OCI-LY7 (cell line): ENCODE data around the gene IQGAP2. TPM values are rescaled to one million over a fixed set of nuclear protein-coding genes. Genes with fewer than 3 reads are reported as not detected.

Source experiments
- BruUV-seq: library from RNA; stranded (reverse); fragments of 400-500 nt; replicated peaks from 2 replicates; lab custom pipeline; 2021; lab: Mats Ljungman, UMichigan
- CTCF ChIA-PET: fragments of 300-600 bp; sonication (Branson Sonifier 250); formaldehyde crosslinking; loops from one replicate; lab custom pipeline; 2022; ENCODE audit warnings: antibody characterized with exemption; ENCODE audit not compliant: unreplicated experiment; lab: Charles Lee
- POLR2A ChIA-PET: fragments of 300-600 bp; sonication (Branson Sonifier 250); formaldehyde crosslinking; loops from one replicate; lab custom pipeline; 2022; ENCODE audit warnings: antibody characterized with exemption; lab: Charles Lee
- DNase-seq: peaks from one replicate; pipeline ENCODE4 v3.0.0-alpha.2; 2015; ENCODE audit warnings: low spot score
- H2AFZ ChIP-seq: fragments of 200-600 bp; sonication (generic), shearing (Covaris generic); 2 replicates; pipeline ENCODE4 v1.6.1; 2014; ENCODE audit warnings: mild to moderate bottlenecking, antibody characterized with exemption, low read length, moderate library complexity
- H3K27ac ChIP-seq: fragments of 200-600 bp; sonication (generic); 2 replicates; pipeline ENCODE4 v1.5.1; 2014; ENCODE audit warnings: mixed run types, low read depth, mild to moderate bottlenecking, moderate library complexity, low read length, inconsistent platforms; ENCODE audit not compliant: poor library complexity, severe bottlenecking
- H3K36me3 ChIP-seq: fragments of 200-600 bp; sonication (generic); 2 replicates; pipeline ENCODE4 v1.6.1; 2014; ENCODE audit warnings: mild to moderate bottlenecking, antibody characterized with exemption, low read length, moderate library complexity, mixed read lengths; ENCODE audit not compliant: insufficient read depth
- H3K4me1 ChIP-seq: fragments of 200-600 bp; sonication (generic); 2 replicates; pipeline ENCODE4 v1.5.1; 2014; ENCODE audit warnings: mild to moderate bottlenecking, low read length; ENCODE audit not compliant: insufficient read depth, poor library complexity, severe bottlenecking
- H3K4me2 ChIP-seq: fragments of 200-600 bp; sonication (generic); 2 replicates; pipeline ENCODE4 v1.6.1; 2014; ENCODE audit warnings: mild to moderate bottlenecking, low read length
- H3K4me3 ChIP-seq: fragments of 200-600 bp; sonication (generic); 2 replicates; pipeline ENCODE4 v1.5.1; 2014; ENCODE audit warnings: mild to moderate bottlenecking, low read depth, low read length; ENCODE audit not compliant: poor library complexity, severe bottlenecking
- H3K79me2 ChIP-seq: fragments of 200-600 bp; sonication (generic); 2 replicates; pipeline ENCODE4 v1.6.1; 2016; ENCODE audit warnings: low read depth, mild to moderate bottlenecking, low read length, moderate library complexity, mixed read lengths; ENCODE audit not compliant: insufficient read depth
- H3K9me2 ChIP-seq: fragments of 200-600 bp; sonication (generic); 2 replicates; pipeline ENCODE4 v1.6.1; 2016; ENCODE audit warnings: mild to moderate bottlenecking, low read length, mixed read lengths; ENCODE audit not compliant: insufficient read depth
- H3K9me3 ChIP-seq: fragments of 200-600 bp; sonication (generic); 2 replicates; pipeline ENCODE4 v1.6.1; 2014; ENCODE audit warnings: mild to moderate bottlenecking, mixed run types, low read length, mixed read lengths
- H4K20me1 ChIP-seq: fragments of 200-600 bp; sonication (generic); 2 replicates; pipeline ENCODE4 v1.6.1; 2014; ENCODE audit warnings: mild to moderate bottlenecking, antibody characterized with exemption, low read length, moderate library complexity, mixed read lengths; ENCODE audit not compliant: insufficient read depth
- EZH2phosphoT487 ChIP-seq: fragments of 200-600 bp; sonication (generic); IDR thresholded peaks from 2 replicates; pipeline ENCODE4 v1.6.1; 2018; ENCODE audit warnings: low read depth, borderline replicate concordance, mild to moderate bottlenecking, mixed run types, antibody characterized with exemption, low read length, moderate library complexity, mixed read lengths
- intact Hi-C: fragments of 100-400 bp; cut with micrococcal nuclease; formaldehyde crosslinking; loops from one replicate; pipeline ENCODE4 v1.10.0; 2022; ENCODE audit not compliant: unreplicated experiment
- total RNA-seq, 2 experiments: library from RNA; depleted of rRNA in 1 of 2; stranded (reverse); fragments of >200 nt in 1 of 2; shearing (Covaris generic) in 1 of 2; gene quantifications; 2 replicates each; pipeline ENCODE4 v1.2.3, GENCODE V29; 2014 to 2022
- TF ChIP-seq, protein P1 (sequence below): fragments of 200-600 bp; sonication (generic); conservative IDR thresholded peaks from 2 replicates; pipeline ENCODE4 v1.5.1; 2014; ENCODE audit warnings: mild to moderate bottlenecking, antibody characterized with exemption, low read length, moderate library complexity, mixed read lengths

The IQGAP2 gene
- total RNA-seq, 2 experiments from 2014 or later = 30.0 to 50.2 TPM

DNA sequence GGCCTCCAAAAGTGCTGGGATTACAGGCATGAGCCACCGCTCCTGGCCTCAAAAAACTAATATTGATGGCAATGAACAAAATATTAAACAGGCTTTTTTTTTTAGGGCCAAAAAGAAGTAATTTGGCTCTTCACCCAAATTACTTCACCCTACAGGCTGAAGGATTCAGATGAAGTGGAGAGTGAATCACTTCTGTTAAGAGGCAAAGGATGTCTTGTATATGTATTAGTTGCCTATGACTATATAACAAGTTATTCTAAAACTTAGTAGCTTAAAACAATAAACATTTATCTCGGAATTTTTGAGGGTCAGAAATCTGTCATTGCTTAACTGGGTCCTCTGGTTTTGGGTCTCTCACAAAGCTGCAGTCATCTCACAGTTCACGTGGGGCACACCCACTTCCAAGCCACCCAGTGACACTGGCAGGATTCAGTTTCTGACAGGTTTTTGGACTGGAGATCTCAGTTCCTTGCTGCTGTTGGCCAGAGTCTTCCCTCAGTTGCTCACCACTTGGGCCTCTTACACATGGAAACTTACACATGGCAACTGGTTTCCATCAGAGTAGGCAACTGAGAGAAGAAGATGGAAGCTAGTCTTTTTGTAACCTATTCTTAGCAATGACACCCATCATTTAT, 66.7 kb downstream of the IQGAP2 start:
- peaks cover 16% of the 10 kb centered on the region for H3K4me1 ChIP-seq
- no peaks in the 10 kb centered on the region for H4K20me1 ChIP-seq
- H2AFZ ChIP-seq = no peak overlapping the region
- H3K27ac ChIP-seq = no peak overlapping the region
- no TSS peak for BruUV-seq
- H3K4me3 ChIP-seq = no peak overlapping the region
- CTCF ChIA-PET = no interaction called here
- no peak overlapping the region for H3K4me2 ChIP-seq
- no peaks in the 10 kb centered on the region for H3K9me2 ChIP-seq
- no peak for DNase-seq
- peaks cover 9% of the 10 kb centered on the region; the same call in 1 of the 2 replicates for H3K36me3 ChIP-seq
- no peaks in the 10 kb centered on the region for H3K9me3 ChIP-seq
- intact Hi-C loops = loop anchor here (5.0 kb wide), 1 partner anchor 37 kb away; no protein-coding TSS in a partner anchor
- TF ChIP-seq, protein P1, sequence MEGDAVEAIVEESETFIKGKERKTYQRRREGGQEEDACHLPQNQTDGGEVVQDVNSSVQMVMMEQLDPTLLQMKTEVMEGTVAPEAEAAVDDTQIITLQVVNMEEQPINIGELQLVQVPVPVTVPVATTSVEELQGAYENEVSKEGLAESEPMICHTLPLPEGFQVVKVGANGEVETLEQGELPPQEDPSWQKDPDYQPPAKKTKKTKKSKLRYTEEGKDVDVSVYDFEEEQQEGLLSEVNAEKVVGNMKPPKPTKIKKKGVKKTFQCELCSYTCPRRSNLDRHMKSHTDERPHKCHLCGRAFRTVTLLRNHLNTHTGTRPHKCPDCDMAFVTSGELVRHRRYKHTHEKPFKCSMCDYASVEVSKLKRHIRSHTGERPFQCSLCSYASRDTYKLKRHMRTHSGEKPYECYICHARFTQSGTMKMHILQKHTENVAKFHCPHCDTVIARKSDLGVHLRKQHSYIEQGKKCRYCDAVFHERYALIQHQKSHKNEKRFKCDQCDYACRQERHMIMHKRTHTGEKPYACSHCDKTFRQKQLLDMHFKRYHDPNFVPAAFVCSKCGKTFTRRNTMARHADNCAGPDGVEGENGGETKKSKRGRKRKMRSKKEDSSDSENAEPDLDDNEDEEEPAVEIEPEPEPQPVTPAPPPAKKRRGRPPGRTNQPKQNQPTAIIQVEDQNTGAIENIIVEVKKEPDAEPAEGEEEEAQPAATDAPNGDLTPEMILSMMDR = no peak
- no peak for TF ChIP-seq EZH2phosphoT487
- POLR2A ChIA-PET = interaction anchor here (1.3 kb wide), 2 partner anchors 10 to 28 kb away, joined by 3 to 5 read pairs; no protein-coding TSS in a partner anchor
- H3K79me2 ChIP-seq = no peaks in the 10 kb centered on the region

DNA sequence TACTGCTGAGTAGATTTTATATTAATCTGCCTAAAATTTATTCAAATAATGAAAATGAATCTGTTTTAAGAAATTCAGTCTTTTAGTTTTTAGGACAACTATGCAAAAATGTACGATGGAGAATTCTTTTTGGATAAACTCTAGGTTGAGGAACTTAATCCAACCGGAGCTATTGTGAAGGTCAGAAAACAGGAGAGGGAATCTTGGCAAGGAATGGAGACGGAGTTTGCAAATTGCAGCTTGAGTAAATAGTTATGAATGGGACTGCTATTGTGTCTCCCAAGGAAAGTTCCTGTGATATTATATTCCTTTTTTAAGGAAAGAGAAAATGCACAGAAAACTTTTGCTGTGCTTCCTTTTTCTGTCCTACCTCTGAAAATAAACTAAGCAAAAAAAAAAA, 67.9 kb downstream of the IQGAP2 start:
- H4K20me1 ChIP-seq = no peaks in the 10 kb centered on the region
- H2AFZ ChIP-seq = no peak overlapping the region
- no peak overlapping the region for H3K27ac ChIP-seq
- H3K4me2 ChIP-seq = no peak overlapping the region
- no peak overlapping the region for H3K4me3 ChIP-seq
- ChIA-PET POLR2A (interaction anchor here (0.5 to 1.3 kb wide), 4 partner anchors 9 to 173 kb away, joined by 3 read pairs; no protein-coding TSS in a partner anchor), CTCF (no interaction called here)
- H3K9me3 ChIP-seq = no peaks in the 10 kb centered on the region
- no peaks in the 10 kb centered on the region for H3K79me2 ChIP-seq
- peaks cover 11% of the 10 kb centered on the region for H3K36me3 ChIP-seq
- no peak for TF ChIP-seq EZH2phosphoT487
- TF ChIP-seq, protein P1 = no peak
- BruUV-seq = no TSS peak
- H3K4me1 ChIP-seq = peaks cover 16% of the 10 kb centered on the region
- intact Hi-C loops = loop anchor here (5.0 kb wide), 1 partner anchor 39 kb away; no protein-coding TSS in a partner anchor
- DNase-seq = no peak
- no peaks in the 10 kb centered on the region for H3K9me2 ChIP-seq

DNA sequence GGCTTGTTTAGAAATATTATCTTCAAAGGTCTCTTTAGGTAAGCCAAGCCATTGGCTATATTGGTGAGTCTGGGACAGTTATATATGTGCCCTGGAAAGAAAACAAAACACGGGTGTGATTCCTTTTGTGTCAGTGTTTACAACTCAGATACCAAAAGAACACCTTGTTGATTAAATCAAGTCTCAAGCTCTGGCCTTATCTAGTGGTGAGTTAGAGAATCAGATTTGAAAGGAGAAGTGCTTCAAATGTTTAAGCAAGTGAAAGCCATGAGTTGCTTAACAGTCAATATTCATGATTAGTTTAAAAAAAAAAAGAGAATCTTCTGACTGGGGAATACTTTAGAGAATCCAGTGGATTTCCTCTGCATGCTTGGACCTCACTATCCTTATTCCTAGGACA, 68.3 kb downstream of the IQGAP2 start:
- no peaks in the 10 kb centered on the region for H3K9me2 ChIP-seq
- TF ChIP-seq EZH2phosphoT487 = no peak
- TF ChIP-seq, protein P1 = no peak
- H3K79me2 ChIP-seq = no peaks in the 10 kb centered on the region
- no peak overlapping the region for H3K4me3 ChIP-seq
- intact Hi-C loops = loop anchor here (5.0 kb wide), 1 partner anchor 39 kb away; no protein-coding TSS in a partner anchor
- H2AFZ ChIP-seq = no peak overlapping the region
- peaks cover 7% of the 10 kb centered on the region for H3K36me3 ChIP-seq
- H4K20me1 ChIP-seq = no peaks in the 10 kb centered on the region
- BruUV-seq = no TSS peak
- H3K27ac ChIP-seq = no peak overlapping the region
- CTCF ChIA-PET = no interaction called here
- H3K9me3 ChIP-seq = no peaks in the 10 kb centered on the region
- no peak for DNase-seq
- no peak overlapping the region for H3K4me2 ChIP-seq
- H3K4me1 ChIP-seq = peaks cover 16% of the 10 kb centered on the region
- POLR2A ChIA-PET = interaction anchor here (0.7 kb wide), 1 partner anchor 173 kb away, joined by 3 read pairs; no protein-coding TSS in a partner anchor
